CD4-positive, alpha-beta T cell treated with Interleukin-1 beta for 1 hour (primary cell): ENCODE data around the gene TMEM271.

Experiments used
- DNase-seq, 2 donors: peaks; one replicate each; pipeline ENCODE4 v3.0.0-alpha.2; 2020 to 2022

The TMEM271 gene

DNA sequence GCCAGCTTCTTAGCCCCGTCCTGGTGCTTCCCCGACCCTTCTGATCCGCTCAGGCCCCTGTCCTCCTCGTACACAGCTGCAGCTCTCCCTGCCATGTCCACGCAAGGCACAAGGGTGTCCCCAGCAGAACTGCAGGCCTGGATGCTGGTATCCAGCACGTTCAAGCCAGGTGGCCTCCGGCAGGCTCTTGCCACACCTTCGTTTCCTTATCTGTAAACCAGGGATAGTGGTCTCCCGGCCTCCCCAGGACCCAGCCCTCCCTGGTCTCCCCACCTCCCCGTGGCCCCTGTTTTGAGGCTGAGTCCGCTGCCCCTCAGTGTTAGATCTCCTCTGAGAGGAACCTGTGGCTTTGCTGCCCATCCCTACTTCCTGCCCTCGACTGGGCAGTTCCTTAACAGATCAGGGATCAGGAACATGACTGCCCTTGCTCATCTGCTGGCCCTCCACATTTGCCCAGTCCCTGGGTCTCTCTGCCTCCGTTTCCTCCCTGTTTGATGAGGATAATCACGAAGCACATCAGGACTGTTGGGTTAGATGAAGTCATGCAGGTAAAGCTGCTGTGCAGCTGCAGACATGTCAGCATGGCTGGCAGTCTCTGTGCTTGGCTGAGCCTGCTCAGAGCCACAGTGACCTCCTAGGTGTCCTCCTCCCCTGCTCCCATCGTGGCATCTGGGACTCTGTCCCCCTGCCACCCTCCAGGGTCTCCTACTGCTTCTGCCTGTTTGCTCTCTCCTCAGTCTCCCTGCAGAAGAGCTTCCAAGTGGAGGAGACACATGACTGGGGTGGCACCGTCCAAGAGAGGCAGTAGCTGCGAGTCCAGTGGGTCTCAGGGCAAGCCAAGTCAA, 44.2 kb downstream of the TMEM271 start:
- DNase-seq = no peak

DNA sequence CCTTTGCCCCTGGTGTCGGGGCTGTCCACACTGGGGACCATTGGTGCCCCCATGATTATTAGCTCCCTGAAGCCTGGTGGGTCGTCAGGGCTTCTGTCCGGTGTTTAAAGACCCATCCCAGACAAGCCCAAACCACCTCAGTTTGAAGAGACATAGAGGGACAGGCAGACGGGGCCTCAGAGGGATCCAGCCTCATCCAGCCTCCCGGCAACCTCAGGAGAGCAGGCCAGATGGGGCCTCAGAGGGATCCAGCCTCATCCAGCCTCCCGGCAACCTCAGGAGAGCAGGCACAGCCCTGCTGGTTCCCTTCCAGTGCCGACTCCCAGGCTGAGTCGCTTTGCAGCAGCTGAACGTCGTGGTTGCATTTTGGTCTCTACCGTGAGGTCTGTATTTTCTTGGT, 45.0 kb downstream of the TMEM271 start:
- DNase-seq = no peak

DNA sequence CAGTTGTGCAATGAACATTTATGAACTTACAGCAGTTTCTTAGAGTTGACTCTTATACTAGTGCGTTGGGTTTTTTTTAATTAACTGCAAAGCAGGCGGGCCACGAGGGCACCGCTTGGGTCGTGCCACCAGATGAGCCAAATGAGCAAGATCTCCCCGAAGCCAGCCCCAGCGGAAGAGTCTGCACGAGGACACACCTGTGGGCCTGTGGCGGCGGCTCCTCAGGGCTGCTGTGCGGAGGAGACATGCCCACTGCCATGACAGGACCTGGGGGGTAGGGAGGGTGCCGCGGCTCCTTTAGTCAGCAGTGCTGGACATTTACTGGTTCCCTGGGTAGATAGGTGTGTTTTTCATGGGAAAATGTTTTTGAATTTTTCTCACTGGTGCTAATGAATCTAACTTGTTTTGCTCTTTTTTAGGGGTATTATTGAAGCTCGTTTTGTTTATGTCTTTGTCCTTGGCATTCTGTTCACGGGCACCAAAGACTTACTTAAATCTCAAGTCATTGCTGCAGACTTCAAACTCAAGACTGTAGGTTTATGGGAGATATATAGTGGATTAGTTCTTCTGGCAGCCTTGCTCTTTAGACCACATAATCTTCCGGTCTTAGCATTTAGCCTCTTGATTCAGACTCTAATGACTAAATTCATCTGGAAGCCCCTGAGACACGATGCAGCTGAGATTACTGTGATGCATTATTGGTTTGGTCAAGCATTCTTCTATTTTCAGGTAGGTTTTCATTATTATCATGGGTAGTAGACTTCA, 45.9 kb downstream of the TMEM271 start:
- DNase-seq = no peak

DNA sequence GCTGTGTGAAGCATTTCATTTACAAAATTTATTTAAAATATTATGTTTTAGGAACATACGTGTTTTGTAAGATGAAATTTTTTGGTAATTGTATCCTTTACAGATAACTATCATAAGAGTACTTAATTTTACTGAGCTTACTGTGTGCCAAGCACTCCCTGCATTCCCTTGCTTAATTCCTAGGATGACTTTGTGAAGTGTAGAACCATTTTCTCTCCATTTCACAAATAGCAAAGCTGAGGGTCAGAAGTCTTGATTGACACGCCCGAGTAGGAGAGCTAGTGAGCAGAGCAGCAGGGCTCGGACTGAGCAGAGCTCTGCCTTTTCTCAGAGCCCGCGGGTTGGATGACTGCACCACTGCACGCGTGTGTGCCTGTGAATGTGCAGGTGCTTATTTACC, 46.5 kb downstream of the TMEM271 start:
- DNase-seq = no peak

DNA sequence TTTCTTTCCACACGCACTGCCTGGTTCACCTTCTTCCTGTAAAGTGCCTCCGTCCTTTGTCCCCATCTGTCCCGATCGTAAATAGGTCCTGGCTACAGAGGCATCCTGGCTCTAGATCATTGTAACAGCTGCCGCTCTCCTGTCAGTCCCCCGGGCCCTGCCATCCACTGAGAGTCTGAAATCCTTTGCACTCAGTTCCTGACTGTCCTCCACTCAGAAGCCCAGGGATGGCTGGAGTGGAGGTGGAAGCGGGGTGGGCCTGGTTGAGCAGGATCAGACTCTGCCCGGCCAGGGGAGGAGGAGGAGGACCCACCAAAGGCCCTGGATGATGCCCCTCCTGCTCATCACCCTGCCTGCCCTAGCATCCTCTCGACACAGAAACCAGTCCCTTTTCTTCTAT, 47.3 kb downstream of the TMEM271 start:
- DNase-seq = no peak

DNA sequence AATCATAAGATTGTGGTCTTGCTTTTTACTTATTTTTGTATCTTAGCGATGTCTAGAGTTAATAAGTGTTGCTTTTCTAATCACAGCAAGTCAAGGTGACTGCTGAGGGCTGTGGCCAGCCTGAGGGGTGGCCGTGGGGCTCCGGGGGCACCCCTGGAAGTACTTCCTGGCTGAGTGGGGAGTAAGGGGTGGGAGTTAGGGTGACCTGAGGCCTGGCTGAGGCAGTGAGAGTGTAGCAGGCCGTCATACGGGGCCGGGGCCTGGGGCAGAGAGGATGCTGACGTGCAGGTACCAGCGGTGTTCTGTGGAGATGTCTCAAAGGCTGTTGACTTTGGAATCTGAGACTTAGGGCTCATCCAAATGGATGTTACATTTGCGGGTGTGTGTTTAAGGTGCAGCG, 47.8 kb downstream of the TMEM271 start:
- no peak for DNase-seq

DNA sequence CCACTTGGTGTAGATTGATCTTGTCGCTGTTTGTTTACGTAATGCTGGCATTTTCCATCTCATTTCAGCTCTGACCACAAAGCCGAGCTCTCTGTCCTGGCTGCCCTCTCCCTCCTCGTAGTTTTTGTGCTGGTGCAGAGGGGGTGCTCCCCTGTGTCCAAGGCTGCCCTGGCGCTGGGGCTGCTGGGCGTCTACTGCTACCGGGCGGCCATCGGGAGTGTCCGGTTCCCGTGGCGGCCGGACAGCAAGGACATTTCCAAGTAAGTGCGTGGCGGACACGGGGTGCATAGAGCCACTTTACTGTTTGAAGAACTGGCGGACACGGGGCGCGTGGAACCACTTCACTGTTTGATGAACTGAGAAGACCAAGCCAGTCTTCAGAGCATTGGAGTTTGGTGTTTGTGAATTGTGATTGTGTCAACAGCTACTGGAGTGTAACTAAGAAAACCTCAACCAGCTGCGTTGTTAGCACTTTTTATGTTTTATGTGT, 49.1 kb downstream of the TMEM271 start:
- DNase-seq = no peak

DNA sequence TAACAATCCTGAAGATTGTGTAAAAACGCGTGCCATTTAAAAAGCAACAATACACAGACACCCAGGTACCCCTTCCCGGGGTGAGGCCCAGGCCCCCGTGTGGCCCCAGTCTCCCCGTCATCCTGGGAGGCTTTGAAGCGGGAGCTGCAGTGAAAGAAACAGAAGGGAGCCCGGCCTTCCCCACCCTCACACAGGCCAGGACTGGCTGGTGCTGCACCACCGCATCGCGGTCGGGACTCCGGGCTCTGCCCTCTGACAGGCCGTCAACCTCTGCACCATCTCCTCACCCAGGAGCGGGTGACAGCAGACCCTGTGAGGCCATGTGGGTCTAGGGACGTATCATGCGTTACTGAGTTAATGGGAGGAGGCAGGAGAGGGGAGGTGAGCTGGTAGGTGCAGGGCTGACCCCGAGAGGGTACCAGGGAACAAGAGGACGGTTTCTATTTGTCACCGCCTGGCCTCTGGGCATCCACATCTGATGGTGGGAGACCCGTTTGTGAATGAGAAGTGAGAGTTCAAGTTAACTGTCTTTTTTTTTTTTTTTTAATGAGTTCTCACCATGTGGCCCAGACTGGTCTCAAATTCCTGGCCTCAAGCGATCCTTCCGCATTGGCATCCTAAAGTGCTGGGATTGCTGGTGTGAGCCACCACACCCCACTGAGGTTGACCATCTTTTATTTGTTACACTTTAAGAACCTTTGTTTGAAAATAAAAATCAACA, 49.7 kb downstream of the TMEM271 start:
- no peak for DNase-seq

DNA sequence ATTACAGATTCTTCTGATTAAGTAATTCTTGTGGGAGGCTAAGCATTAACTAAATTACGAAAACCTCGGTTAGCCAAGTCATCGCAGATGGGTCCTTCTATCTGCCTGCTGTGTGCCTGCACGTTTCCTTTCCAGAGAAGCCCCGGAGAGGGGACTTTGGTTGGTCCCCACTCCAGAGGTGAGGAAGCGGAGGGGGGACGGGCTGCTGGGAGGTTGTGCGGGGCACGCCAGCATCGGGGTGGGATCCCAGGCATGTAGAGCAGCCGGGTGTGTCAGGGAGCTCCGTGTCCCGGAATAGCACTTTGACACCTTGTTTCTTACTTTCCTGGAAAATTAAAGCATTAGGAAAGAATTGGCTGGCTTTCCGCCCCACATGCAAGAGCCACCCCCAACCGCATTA, 50.4 kb downstream of the TMEM271 start:
- no peak for DNase-seq

DNA sequence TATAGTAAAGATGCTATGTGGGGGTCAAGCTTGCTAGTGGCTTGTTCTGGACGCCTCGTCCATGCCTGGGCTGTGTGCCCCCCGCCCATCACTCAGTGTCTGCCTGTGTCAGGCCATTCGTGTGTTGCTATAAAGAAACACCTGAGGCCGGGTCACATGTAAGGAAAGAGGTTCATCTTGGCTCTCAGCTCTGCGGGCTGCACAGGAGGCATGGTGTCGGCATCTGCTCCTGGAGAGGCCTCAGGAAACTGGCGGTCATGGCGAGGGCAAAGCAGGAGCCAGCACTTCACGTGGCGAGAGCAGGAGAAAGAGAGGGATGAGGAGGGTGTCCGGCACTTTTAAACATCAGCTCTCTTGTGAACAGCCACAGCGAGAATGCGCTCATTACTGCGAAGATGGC, 51.9 kb downstream of the TMEM271 start:
- DNase-seq = no peak
